ENCODE data around the gene CENPF.

DNA sequence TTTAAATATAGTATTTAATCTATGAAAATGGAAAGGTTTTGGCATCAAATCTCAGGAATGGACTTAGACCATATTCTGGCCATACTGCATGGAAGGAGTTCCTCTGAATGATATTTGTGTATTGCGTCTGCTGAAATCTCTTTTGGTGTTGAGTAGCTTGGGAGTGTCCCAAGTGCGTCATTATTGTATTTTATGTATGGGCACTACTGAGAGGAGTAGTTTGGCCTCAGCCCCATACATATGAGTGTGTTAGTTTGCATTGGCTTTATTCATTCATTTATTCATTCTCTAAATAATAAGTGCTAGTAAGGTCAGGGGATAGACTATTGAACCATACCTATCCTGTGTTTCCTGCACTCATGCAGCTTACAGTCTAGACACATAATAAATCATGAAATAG is 46.6 kb downstream of the CENPF start:
- TF ChIP-seq POLR2A (IDR thresholded peaks at IDR 0.05; ENCODE audit: low read depth, low read length) (no peak), TAF1 (IDR thresholded peaks at IDR 0.05; ENCODE audit: borderline replicate concordance, low read depth, low read length) (no peak), POLR2AphosphoS5 (IDR thresholded peaks at IDR 0.05; ENCODE audit: low read depth, low read length) (no peak)
